Measurements from ENCODE around the gene ALPP. TPM values are rescaled to one million over a fixed set of nuclear protein-coding genes. Genes with fewer than 3 reads are reported as not detected.
A peak's percentile ranks its signal among the peaks of the same experiment; 100 is the strongest.

Gene ALPP
- total and polyA plus RNA-seq, 2 donors (not counting 3 experiments of a cell fraction or from before 2014, with no cell fraction given) = not detected

- CTCF ChIA-PET = interaction anchor here (1.1 kb wide), 1 partner anchor 10 kb away, joined by 3 read pairs; no protein-coding TSS in a partner anchor
- H3K4me3 ChIP-seq (replicated peaks in 1 of 3; ENCODE audit: insufficient read depth in 1 of 3, low read depth in 1 of 3, low read length in 3 of 3) = no peak overlapping the region
- TF ChIP-seq EZH2 (IDR thresholded peaks at IDR 0.05; ENCODE audit: borderline replicate concordance, low read depth, low read length, severe bottlenecking) (peak; percentile 57), MAX (IDR thresholded peaks at IDR 0.05; ENCODE audit: insufficient read depth, insufficient read length) (no peak), JUN (IDR thresholded peaks at IDR 0.05; ENCODE audit: borderline replicate concordance, insufficient read depth, insufficient read length, low read depth) (no peak), MYC (IDR thresholded peaks at IDR 0.05; ENCODE audit: low read depth, low read length) (no peak)
- BruUV-seq (replicated peaks) = no TSS peak
- H3K27me3 ChIP-seq (ENCODE audit: control insufficient read depth in 2 of 2, insufficient read depth in 2 of 2, low read length in 2 of 2) = peaks cover 51 to 68% of the 10 kb centered on the region in 2 experiments
- H4K20me1 ChIP-seq (replicated peaks; ENCODE audit: control insufficient read depth, extremely low read depth, insufficient read depth, low read length) = no peaks in the 10 kb centered on the region
- H3K4me2 ChIP-seq (ENCODE audit: insufficient read depth, low read length) = no peak overlapping the region
- dilution Hi-C loops (cut with MboI; ENCODE audit: extremely low pct_ligation_motif_present, low sequenced_read_pairs) (no loop called here), intact Hi-C loops (cut with micrococcal nuclease) (no loop called here)
- DNase-seq (ENCODE audit: low read depth, low spot score) (no peak), FAIRE-seq (no peak)
- H2AFZ ChIP-seq (ENCODE audit: low read depth, low read length) = no peak overlapping the region
- H3K79me2 ChIP-seq (ENCODE audit: control insufficient read depth, insufficient read depth, low read length) = no peaks in the 10 kb centered on the region
- no peaks in the 10 kb centered on the region for H3K4me1 ChIP-seq (ENCODE audit: control insufficient read depth, extremely low read depth, insufficient read depth, low read length)
- H3K27ac ChIP-seq (ENCODE audit: insufficient read depth, low read depth, low read length) = no peak overlapping the region
- H3K9me1 ChIP-seq (replicated peaks; ENCODE audit: control insufficient read depth, extremely low read depth, insufficient read depth, low read length) = no peaks in the 10 kb centered on the region
- POLR2A ChIA-PET = no interaction called here
- H3K36me3 ChIP-seq (ENCODE audit: control insufficient read depth in 2 of 2, extremely low read depth in 1 of 2, insufficient read depth in 2 of 2, low read length in 2 of 2) = no peaks in the 10 kb centered on the region
- H3K9ac ChIP-seq (replicated peaks; ENCODE audit: extremely low read depth, insufficient read depth, low read length) = no peak overlapping the region
- H3K9me3 ChIP-seq (replicated peaks; ENCODE audit: control insufficient read depth, insufficient read depth, low read length) = no peaks in the 10 kb centered on the region
Measured at GRCh38 chr2:232420463-232421188, 42.1 kb downstream of the ALPP start.

GRCh38 chr2:232421189-232421785 is 42.7 kb downstream of the ALPP start:
- H3K4me1 ChIP-seq (ENCODE audit: control insufficient read depth, extremely low read depth, insufficient read depth, low read length) = no peaks in the 10 kb centered on the region
- dilution Hi-C loops (cut with MboI; ENCODE audit: extremely low pct_ligation_motif_present, low sequenced_read_pairs) (no loop called here), intact Hi-C loops (cut with micrococcal nuclease) (no loop called here)
- BruUV-seq (replicated peaks) = no TSS peak
- FAIRE-seq (no peak), DNase-seq (ENCODE audit: low read depth, low spot score) (no peak)
- H2AFZ ChIP-seq (ENCODE audit: low read depth, low read length) = no peak overlapping the region
- peaks cover 51 to 72% of the 10 kb centered on the region in 2 experiments for H3K27me3 ChIP-seq (ENCODE audit: control insufficient read depth in 2 of 2, insufficient read depth in 2 of 2, low read length in 2 of 2)
- no peaks in the 10 kb centered on the region for H3K79me2 ChIP-seq (ENCODE audit: control insufficient read depth, insufficient read depth, low read length)
- no peak overlapping the region for H3K27ac ChIP-seq (ENCODE audit: insufficient read depth, low read depth, low read length)
- H3K36me3 ChIP-seq (ENCODE audit: control insufficient read depth in 2 of 2, extremely low read depth in 1 of 2, insufficient read depth in 2 of 2, low read length in 2 of 2) = no peaks in the 10 kb centered on the region
- no peaks in the 10 kb centered on the region for H3K9me3 ChIP-seq (replicated peaks; ENCODE audit: control insufficient read depth, insufficient read depth, low read length)
- H4K20me1 ChIP-seq (replicated peaks; ENCODE audit: control insufficient read depth, extremely low read depth, insufficient read depth, low read length) = no peaks in the 10 kb centered on the region
- no peak for TF ChIP-seq GATA2 (IDR thresholded peaks at IDR 0.05; ENCODE audit: insufficient read depth, insufficient read length, low read depth, low read length)
- no peak for TF ChIP-seq FOS (IDR thresholded peaks at IDR 0.05; ENCODE audit: borderline replicate concordance, insufficient read depth, low read length)
- TF ChIP-seq JUN (IDR thresholded peaks at IDR 0.05; ENCODE audit: borderline replicate concordance, insufficient read depth, insufficient read length, low read depth) = no peak
- TF ChIP-seq POLR2A (IDR thresholded peaks at IDR 0.05; ENCODE audit: low read depth, low read length) = no peak
- no peak for TF ChIP-seq MAX (IDR thresholded peaks at IDR 0.05; ENCODE audit: insufficient read depth, insufficient read length)
- no peak for TF ChIP-seq MYC (IDR thresholded peaks at IDR 0.05; ENCODE audit: low read depth, low read length)
- no peak for TF ChIP-seq POLR2AphosphoS5 (IDR thresholded peaks at IDR 0.05; ENCODE audit: insufficient read depth, low read depth, low read length)
- TF ChIP-seq EZH2 (IDR thresholded peaks at IDR 0.05; ENCODE audit: borderline replicate concordance, low read depth, low read length, severe bottlenecking) = no peak
- no peak for TF ChIP-seq CTCF (IDR thresholded peaks at IDR 0.05; ENCODE audit: extremely low read depth in 1 of 2, insufficient read depth in 1 of 2, low read depth in 1 of 2, low read length in 2 of 2)
- CTCF ChIA-PET = interaction anchor here (1.1 kb wide), 1 partner anchor 9 kb away, joined by 3 read pairs; no protein-coding TSS in a partner anchor
- H3K4me3 ChIP-seq (replicated peaks in 1 of 3; ENCODE audit: insufficient read depth in 1 of 3, low read depth in 1 of 3, low read length in 3 of 3) = no peak overlapping the region
- no peak overlapping the region for H3K9ac ChIP-seq (replicated peaks; ENCODE audit: extremely low read depth, insufficient read depth, low read length)
- H3K4me2 ChIP-seq (ENCODE audit: insufficient read depth, low read length) = no peak overlapping the region
- H3K9me1 ChIP-seq (replicated peaks; ENCODE audit: control insufficient read depth, extremely low read depth, insufficient read depth, low read length) = no peaks in the 10 kb centered on the region
- POLR2A ChIA-PET = no interaction called here
